Sigmoid colon (tissue), 7 donors: ENCODE results near the gene ZNF410. TPM values are rescaled to one million over a fixed set of nuclear protein-coding genes. Genes with fewer than 3 reads are reported as not detected.

Experiments
- DNase-seq: peaks from one replicate; pipeline ENCODE4 v3.0.0-alpha.2; 2019
- H3K27ac ChIP-seq, 4 donors: fragments of 200-600 bp; sonication (generic); one replicate each; pipeline ENCODE4 v1.5.1; 2016 to 2019; ENCODE audit warnings: mild to moderate bottlenecking in 1 of 4
- H3K27me3 ChIP-seq, 3 donors: fragments of 200-600 bp; sonication (generic); one replicate each; pipeline ENCODE4 v1.5.1; 2019; ENCODE audit warnings: mild to moderate bottlenecking in 1 of 3
- H3K36me3 ChIP-seq, 4 donors: fragments of 200-600 bp; sonication (generic); one replicate each; pipeline ENCODE4 v1.5.1; 2016 to 2019
- H3K4me1 ChIP-seq, 4 donors: fragments of 200-600 bp; sonication (generic); one replicate each; pipeline ENCODE4 v1.5.1; 2017 to 2019
- H3K4me3 ChIP-seq, 4 donors: fragments of 200-600 bp; sonication (generic); one replicate each; pipeline ENCODE4 v1.5.1; 2017 to 2019; ENCODE audit warnings: mild to moderate bottlenecking in 2 of 4, moderate library complexity in 1 of 4
- H3K9me3 ChIP-seq, 4 donors: fragments of 200-600 bp in 3 of 4; sonication (generic) in 3 of 4; one replicate each; pipeline versions ENCODE4 v1.5.1 to v1.6.1; 2013 to 2019
- EP300 ChIP-seq, 4 donors: sonication (generic); formaldehyde crosslinking; IDR thresholded peaks; one replicate each; pipeline ENCODE4 v1.6.1; 2017; ENCODE audit warnings: antibody characterized with exemption in 4 of 4
- POLR2A ChIP-seq, 2 donors: fragments of 450-650 bp; IDR thresholded peaks; one replicate each; pipeline ENCODE4 v1.6.1; 2016; ENCODE audit warnings: antibody characterized with exemption in 2 of 2, mild to moderate bottlenecking in 2 of 2, moderate library complexity in 2 of 2
- POLR2AphosphoS5 ChIP-seq, 4 donors: sonication (generic); formaldehyde crosslinking; IDR thresholded peaks; one replicate each; pipeline ENCODE4 v1.6.1; 2017; ENCODE audit warnings: antibody characterized with exemption in 4 of 4
- whole genome bisulfite sequencing, 2 donors: extraction: QIAGEN DNeasy Blood & Tissue Kit; methylation state at CpG; one replicate each; pipeline ENCODE4 v1.1.7; 2013; 5-methylcytosine and 5-hydroxymethylcytosine counted together
- intact Hi-C: fragments of 100-400 bp; cut with DNase I; formaldehyde crosslinking; loops from one replicate; pipeline ENCODE4 v1.15.1; 2023
- polyA plus RNA-seq, 3 donors: library from polyadenylated mRNA; stranded (reverse); fragments of 200-250 nt; gene quantifications; one replicate each; pipeline ENCODE4 v1.2.3, GENCODE V29; 2013
- total RNA-seq, 4 donors: library from RNA; depleted of rRNA; stranded (reverse); fragments of >200 nt; gene quantifications; one replicate each; pipeline ENCODE4 v1.1.0, GENCODE V29; 2016
- TF ChIP-seq, protein P1 (sequence below), 4 experiments: fragments of 450-650 bp in 3 of 4; fragments of 200-600 bp in 1 of 4; IDR thresholded peaks; one replicate each; pipeline ENCODE4 v1.5.1; 2016 to 2019; ENCODE audit warnings: antibody characterized with exemption in 4 of 4, mild to moderate bottlenecking in 3 of 4, moderate library complexity in 2 of 4
- donor health status: healthy with polysubstance abuse.
- donor health status: Bipolar disorder and iron deficiency.
- donor health status: healthy.

Gene ZNF410
- total and polyA plus RNA-seq, 7 donors = 33.3 to 67.8 (median 45.1) TPM

DNA sequence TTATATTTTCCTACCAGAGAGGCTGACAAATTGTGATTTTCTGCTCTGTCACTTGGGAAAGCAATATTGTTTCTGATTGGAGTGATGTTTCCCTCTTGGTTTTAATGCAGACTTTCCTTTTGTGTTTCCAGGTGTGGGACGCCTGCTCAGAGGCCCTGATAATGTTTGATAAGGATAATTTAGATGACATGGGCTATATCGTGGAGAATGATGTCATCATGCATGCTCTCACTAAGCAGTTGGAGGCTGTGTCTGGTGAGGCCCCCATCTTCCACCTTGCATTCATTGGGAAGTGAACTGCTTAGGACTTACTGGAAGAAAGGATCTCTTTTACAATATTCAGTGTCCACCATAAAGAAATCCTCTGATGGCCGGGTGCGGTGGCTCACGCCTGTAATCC is 69.0 kb downstream of the ZNF410 start:
- H3K36me3 ChIP-seq = peaks cover 17 to 74% (median 49%) of the 10 kb centered on the region in 4 donors
- no peak for DNase-seq
- TF ChIP-seq POLR2AphosphoS5 (IDR thresholded peaks at IDR 0.05) (no peak), POLR2A (IDR thresholded peaks at IDR 0.05) (no peak), EP300 (IDR thresholded peaks at IDR 0.05) (no peak)
- TF ChIP-seq, protein P1, sequence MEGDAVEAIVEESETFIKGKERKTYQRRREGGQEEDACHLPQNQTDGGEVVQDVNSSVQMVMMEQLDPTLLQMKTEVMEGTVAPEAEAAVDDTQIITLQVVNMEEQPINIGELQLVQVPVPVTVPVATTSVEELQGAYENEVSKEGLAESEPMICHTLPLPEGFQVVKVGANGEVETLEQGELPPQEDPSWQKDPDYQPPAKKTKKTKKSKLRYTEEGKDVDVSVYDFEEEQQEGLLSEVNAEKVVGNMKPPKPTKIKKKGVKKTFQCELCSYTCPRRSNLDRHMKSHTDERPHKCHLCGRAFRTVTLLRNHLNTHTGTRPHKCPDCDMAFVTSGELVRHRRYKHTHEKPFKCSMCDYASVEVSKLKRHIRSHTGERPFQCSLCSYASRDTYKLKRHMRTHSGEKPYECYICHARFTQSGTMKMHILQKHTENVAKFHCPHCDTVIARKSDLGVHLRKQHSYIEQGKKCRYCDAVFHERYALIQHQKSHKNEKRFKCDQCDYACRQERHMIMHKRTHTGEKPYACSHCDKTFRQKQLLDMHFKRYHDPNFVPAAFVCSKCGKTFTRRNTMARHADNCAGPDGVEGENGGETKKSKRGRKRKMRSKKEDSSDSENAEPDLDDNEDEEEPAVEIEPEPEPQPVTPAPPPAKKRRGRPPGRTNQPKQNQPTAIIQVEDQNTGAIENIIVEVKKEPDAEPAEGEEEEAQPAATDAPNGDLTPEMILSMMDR (IDR thresholded peaks at IDR 0.05) = no peak
- H3K4me1 ChIP-seq = peaks cover 0 to 9% (median 8%) of the 10 kb centered on the region in 4 donors
- no peaks in the 10 kb centered on the region for H3K9me3 ChIP-seq
- no peak overlapping the region for H3K27ac ChIP-seq
- H3K4me3 ChIP-seq = no peak overlapping the region
- no peaks in the 10 kb centered on the region for H3K27me3 ChIP-seq
- intact Hi-C loops = no loop called here
- 74 to 91% methylated on average over 5 of the region's 5 CpGs for WGBS, 2 donors

DNA sequence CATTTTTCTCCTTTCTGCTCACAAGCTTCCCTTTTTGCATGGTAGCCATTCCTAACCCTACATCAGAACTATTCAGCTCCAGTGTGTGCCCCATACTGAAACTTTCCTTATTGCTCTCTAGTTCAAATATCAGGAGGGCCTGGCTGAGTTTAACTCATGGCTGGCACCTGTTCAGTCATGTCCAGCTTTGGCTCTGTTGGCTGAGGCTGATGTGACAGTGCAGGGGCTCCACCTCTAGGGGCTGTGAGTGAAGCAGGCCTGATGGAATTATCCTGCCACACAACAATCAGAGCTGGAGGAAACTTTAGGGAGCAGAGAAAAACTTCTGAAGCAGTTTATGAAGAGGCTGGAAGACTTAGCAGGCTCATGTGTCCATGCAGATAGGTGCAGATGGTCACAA is 71.9 kb downstream of the ZNF410 start:
- Histone ChIP-seq H3K27me3 (no peaks in the 10 kb centered on the region), H3K4me1 (no peaks in the 10 kb centered on the region), H3K9me3 (no peaks in the 10 kb centered on the region), H3K27ac (no peak overlapping the region), H3K36me3 (peaks cover 27 to 99% (median 74%) of the 10 kb centered on the region in 4 donors), H3K4me3 (no peak overlapping the region)
- no peak for DNase-seq
- intact Hi-C loops = no loop called here
- TF ChIP-seq POLR2A (IDR thresholded peaks at IDR 0.05) = no peak
- TF ChIP-seq, protein P1 (IDR thresholded peaks at IDR 0.05) = no peak
- no peak for TF ChIP-seq EP300 (IDR thresholded peaks at IDR 0.05)
- TF ChIP-seq POLR2AphosphoS5 (IDR thresholded peaks at IDR 0.05) = no peak

DNA sequence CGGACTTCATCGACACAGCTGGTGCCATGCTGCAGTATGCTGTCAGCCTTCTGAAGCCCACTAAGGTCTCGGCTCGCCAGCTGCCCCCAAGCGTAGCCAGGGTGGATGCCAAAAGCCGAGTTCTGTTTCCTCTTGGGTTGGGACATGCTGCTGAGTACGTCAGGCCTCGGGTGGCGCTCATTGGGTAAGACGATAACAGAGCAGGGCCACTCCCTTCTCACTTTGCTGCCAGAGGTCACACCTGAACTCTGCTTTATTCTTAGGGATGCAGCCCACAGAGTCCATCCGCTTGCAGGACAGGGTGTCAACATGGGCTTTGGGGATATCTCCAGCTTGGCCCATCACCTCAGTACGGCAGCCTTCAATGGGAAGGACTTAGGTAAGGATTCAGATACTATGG is 74.5 kb downstream of the ZNF410 start:
- 76 to 90% methylated on average over 12 of the region's 12 CpGs for WGBS, 2 donors
- Histone ChIP-seq H3K4me1 (no peaks in the 10 kb centered on the region), H3K9me3 (no peaks in the 10 kb centered on the region), H3K4me3 (no peak overlapping the region), H3K27me3 (no peaks in the 10 kb centered on the region), H3K27ac (no peak overlapping the region), H3K36me3 (peaks cover 27 to 85% (median 62%) of the 10 kb centered on the region in 4 donors)
- DNase-seq = no peak
- TF ChIP-seq, protein P1 (IDR thresholded peaks at IDR 0.05) = no peak
- TF ChIP-seq EP300 (IDR thresholded peaks at IDR 0.05) = no peak
- no peak for TF ChIP-seq POLR2A (IDR thresholded peaks at IDR 0.05)
- TF ChIP-seq POLR2AphosphoS5 (IDR thresholded peaks at IDR 0.05) = no peak
- intact Hi-C loops = no loop called here

DNA sequence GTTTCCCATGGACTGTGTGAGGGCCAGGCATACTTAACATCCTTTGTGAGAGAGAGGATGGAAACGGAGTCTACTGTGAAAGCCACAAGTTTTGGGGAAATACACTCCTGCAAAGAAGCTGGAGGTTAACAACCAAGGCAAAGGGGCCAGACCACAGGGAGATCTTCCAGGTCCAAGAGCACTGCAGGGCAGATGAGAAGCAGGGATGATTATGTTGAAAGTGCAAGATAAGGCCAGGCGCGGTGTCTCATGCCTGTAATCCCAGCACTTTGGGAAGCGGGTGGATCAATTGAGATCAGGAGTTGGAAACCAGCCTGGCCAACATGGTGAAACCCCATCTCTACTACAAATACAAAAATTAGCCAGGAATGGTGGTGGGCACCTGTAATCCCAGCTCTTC is 78.6 kb downstream of the ZNF410 start:
- intact Hi-C loops = no loop called here
- Histone ChIP-seq H3K9me3 (no peaks in the 10 kb centered on the region), H3K27me3 (no peaks in the 10 kb centered on the region), H3K4me1 (no peaks in the 10 kb centered on the region), H3K36me3 (peaks cover 14 to 70% (median 35%) of the 10 kb centered on the region in 4 donors), H3K4me3 (no peak overlapping the region), H3K27ac (no peak overlapping the region)
- no peak for DNase-seq
- 94 to 98% methylated on average over 4 of the region's 4 CpGs for WGBS, 2 donors
- TF ChIP-seq, protein P1 (IDR thresholded peaks at IDR 0.05) = no peak
- TF ChIP-seq POLR2AphosphoS5 (IDR thresholded peaks at IDR 0.05) (no peak), EP300 (IDR thresholded peaks at IDR 0.05) (no peak), POLR2A (IDR thresholded peaks at IDR 0.05) (no peak)

DNA sequence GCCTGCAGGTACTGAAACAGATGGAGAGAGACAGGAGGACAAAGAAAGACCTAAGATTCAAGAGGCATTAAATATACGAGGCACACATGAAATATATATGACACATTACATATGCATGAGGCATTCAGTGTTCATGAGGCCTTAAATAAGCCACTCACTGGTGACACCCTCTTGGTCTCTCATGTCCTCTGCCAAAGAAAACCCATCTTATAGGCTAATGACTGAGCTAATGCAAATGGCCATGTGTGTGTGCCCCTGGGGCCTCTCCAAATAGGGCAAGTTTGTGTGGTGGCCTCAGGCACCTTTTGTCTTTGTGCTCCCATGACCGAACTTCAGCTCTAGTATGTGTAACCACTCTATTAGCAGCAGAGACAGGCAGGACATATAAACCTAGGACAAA is 82.2 kb downstream of the ZNF410 start:
- intact Hi-C loops = no loop called here
- Histone ChIP-seq H3K36me3 (peaks cover 0 to 59% (median 5%) of the 10 kb centered on the region in 4 donors), H3K4me3 (no peak overlapping the region), H3K27me3 (no peaks in the 10 kb centered on the region), H3K9me3 (no peaks in the 10 kb centered on the region), H3K4me1 (no peaks in the 10 kb centered on the region), H3K27ac (no peak overlapping the region)
- 72 to 96% methylated on average over 2 of the region's 2 CpGs for WGBS, 2 donors
- DNase-seq = no peak
- TF ChIP-seq, protein P1 (IDR thresholded peaks at IDR 0.05) = no peak
- TF ChIP-seq POLR2A (IDR thresholded peaks at IDR 0.05) (no peak), EP300 (IDR thresholded peaks at IDR 0.05) (no peak), POLR2AphosphoS5 (IDR thresholded peaks at IDR 0.05) (no peak)
